Sciatic nerve (tissue), 2 donors: ENCODE data around the gene RORB. TPM values are rescaled to one million over a fixed set of nuclear protein-coding genes. Genes with fewer than 3 reads are reported as not detected.

ENCODE experiments used
- ATAC-seq: fragments of 200-7000 bp; cut with Tn5 transposase; one replicate; pipeline ENCODE4 v1.9.1; 2020; ENCODE audit warnings: mild to moderate bottlenecking, moderate library complexity
- DNase-seq: peaks from one replicate; pipeline ENCODE4 v3.0.0-alpha.2; 2020; ENCODE audit warnings: low spot score
- intact Hi-C: fragments of 100-400 bp; cut with DNase I; formaldehyde crosslinking; loops from one replicate; pipeline ENCODE4 v1.14.2; 2022
- total RNA-seq: library from RNA; stranded (reverse); fragmentation: NEBNext Ultra II Directional; extraction: Animal tissue kit (Norgen Biotek cat#: 25700); gene quantifications from one replicate; pipeline ENCODE4 v1.2.1, GENCODE V29; 2021
- donor health status: DM: no; HTN: no; CAD: no.
- donor health status: DM: no; HTN: no; CAD: no.

RORB gene
- total RNA-seq, result 2.5 TPM

DNA sequence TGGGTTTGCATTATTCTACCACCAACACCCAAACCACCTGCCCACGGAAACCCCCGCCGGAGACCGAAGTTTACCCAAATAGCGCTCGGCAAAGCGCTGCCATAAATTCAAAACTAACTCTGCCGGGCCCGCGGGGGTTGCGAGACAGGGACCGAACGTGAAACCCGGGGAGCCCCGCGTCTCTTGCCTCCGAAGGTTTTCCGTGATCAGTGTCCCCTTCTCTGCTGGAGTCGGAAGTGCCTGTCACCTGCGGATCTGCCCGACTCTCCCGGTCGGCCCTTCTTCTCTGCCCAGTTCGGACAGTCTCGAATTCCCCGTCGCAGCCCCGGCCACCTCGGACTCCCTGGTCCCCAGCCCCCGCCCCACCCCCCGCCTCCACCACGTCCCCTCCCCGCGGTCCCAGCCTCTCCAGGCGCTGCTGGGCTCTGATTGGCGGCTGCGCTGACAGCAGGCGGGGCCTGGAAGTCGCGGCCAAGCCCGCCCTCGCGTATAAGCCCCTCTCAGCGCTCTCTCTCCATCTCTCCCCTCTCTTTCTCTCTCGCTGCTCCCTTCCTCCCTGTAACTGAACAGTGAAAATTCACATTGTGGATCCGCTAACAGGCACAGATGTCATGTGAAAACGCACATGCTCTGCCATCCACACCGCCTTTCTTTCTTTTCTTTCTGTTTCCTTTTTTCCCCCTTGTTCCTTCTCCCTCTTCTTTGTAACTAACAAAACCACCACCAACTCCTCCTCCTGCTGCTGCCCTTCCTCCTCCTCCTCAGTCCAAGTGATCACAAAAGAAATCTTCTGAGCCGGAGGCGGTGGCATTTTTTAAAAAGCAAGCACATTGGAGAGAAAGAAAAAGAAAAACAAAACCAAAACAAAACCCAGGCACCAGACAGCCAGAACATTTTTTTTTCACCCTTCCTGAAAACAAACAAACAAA, at the start of gene RORB:
Gene RORB (plus strand): TSS at position 517 of the 929 bp plus-strand sequence. CDS start 642 bp downstream, outside the sequence.
- peak; percentile 73 for DNase-seq
- intact Hi-C loops, result no loop called here
- ATAC-seq, result peak; percentile 94

DNA sequence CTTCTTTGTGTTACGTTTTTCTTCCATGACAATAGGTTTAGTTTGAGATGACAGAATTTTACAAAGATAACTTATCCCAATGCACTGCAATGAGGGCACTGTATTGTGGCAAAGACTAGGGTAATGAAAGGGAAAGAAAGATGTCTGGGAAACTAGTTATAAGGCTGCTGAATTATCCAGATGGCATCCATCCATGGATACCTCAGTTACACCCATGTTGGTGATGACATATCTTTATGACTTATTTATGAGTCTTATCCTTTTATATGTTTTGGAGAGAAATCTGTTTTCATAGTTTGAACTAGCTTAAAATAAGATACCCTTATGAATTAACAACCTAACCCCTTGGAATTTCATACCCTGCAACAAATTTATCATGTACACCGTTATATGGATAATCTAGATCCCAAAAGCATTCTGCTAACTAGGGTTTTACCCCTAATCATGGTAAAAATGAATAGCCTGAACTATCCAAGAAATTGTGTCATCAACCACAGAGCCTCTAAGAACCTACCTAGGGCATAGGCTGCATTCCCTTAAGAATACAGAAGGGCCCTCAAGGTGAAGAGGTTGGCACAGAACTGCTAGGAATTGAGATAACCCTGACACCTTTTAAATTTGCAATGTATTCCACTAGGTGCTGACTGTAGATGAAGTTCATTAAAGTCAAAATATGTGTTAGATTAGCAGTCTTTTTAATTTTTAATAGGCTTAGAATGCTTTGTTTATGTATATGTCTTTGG, 49.5 kb upstream of the RORB start:
- intact Hi-C loops, result no loop called here
- DNase-seq (no peak), ATAC-seq (no peak)

DNA sequence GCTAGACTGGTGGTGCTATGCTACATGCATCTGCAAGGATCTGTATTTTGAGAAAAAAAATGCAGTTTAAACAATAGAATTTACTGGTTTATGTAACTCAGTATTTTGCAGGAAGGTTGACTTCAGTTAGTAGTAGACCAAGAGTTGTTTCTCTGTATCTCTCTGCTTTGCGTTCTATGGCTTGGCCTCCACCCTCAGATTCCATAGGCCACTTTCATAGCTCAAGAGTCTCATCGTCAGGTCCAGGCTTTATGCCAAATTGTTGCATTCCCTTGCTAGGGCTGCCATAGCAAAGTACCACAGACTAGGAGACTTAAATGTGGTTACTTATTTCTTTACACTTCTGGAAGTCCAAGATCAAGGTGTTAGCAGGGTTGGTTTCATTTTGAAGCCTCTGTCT, 48.1 kb upstream of the RORB start:
- ATAC-seq (no peak), DNase-seq (no peak)
- intact Hi-C loops, result no loop called here

DNA sequence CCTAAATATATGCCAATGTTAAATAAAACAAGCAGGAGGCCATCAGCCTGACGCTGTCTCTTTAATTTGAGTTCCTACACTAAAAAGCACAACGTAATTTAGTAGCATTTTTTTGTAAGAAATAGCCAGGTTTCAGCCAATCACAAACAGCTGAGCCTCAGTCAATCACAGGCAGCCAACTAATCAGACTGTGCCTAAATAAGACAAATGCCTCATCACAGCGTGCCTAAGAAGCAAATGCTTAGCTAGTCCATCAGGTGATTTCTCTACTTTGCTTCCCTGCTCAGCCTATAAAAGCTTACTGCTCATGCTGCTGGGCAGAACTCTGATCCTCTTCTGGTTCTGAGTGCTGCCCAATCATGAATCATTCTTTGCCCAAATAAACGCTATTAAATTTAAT, 38.3 kb upstream of the RORB start:
- ATAC-seq, result no peak
- intact Hi-C loops, result no loop called here
- DNase-seq, result no peak

DNA sequence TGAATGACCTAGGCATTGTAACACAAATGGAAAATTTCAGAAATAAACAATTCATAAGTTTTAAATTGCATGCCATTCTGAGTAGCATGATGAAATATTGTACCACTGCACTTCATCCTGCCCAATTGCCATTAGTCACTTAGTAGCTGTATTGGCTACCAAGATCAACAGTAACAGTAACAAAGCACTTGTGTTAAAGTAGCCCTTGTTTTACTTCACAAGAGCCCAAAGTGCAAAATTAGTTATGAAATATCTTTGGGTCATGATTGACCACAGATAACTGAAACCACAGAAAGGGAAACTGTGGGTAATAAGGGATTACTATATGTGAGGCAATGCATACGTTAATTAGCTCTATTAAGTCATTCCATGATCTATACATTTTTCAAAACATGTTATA, 33.3 kb upstream of the RORB start:
- ATAC-seq (no peak), DNase-seq (no peak)
- intact Hi-C loops, result no loop called here

DNA sequence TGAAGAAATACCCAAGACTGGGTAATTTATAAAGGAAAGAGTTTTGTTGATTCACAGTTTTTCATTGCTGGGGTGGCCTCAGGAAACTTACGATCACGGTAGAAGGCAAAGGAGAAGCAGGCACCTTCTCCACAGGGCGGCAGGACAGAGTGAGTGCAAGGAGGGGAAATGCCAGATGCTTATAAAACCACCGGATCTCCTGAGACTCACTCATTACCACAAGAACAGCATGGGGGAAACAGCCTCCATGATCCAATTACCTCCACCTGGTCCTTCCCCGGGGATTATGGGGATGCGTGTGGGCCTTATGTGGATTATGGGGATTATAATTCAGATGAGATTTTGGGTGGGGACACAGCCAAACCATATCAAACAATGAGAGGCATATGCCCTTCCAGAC, 18.5 kb upstream of the RORB start:
- ATAC-seq (no peak), DNase-seq (no peak)
- intact Hi-C loops, result no loop called here

DNA sequence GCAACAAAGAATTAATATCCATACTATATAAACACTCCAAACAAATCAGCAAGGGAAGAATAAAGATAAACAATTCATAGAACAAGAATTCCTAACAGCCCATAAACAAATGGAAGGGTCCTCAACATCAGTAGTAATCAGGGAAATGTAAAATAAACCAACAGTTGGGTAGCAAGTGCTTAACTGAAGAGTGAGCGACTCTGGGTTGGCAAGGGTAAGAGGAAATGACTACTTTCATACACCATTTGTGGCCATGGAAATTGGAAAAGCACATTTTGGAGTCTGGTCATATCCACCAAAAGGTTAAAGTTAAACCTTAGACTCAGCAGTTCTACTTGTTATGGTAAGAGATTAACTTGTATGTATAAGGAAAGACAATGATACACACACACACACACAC, 17.4 kb upstream of the RORB start:
- DNase-seq, result no peak
- no peak for ATAC-seq
- intact Hi-C loops, result no loop called here

DNA sequence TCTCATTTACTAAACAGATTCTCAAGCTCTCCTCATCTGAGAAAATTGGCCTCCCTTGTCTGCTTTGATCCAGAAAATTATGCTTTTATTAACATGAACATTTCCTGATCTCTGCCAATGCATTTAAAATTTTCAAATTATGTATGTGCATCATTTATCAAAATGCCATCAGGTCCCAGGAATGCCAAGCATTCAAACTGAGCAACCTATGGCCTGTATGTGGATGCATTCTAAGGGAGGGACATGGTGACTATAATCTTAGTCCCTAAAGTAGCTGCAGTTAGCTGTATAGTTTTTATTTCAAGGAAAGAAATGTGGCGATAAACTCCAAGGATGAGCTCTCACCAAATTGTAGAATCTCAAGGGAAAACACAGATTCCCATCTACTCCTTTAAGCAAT, 9.7 kb upstream of the RORB start:
- no peak for ATAC-seq
- intact Hi-C loops, result no loop called here
- no peak for DNase-seq

DNA sequence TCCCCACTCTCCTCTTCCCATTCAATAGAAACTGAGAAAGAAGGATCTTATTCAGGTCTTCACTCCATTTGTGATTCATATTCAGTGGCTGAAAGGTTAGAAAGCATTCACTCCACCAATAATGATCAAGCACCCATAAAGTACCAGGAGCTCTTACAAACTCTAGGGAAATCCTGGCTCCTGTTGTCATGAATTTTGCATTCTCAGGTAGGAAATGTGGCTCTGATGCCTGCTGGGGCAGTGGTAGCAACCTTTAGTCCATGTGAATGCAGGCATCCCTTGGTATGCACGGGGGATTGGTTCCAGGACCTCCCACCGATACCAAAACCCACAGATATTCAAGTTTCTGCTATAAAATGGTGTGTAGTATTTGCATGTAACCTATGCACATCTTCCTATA, 3.6 kb upstream of the RORB start:
- no peak for ATAC-seq
- intact Hi-C loops, result no loop called here

DNA sequence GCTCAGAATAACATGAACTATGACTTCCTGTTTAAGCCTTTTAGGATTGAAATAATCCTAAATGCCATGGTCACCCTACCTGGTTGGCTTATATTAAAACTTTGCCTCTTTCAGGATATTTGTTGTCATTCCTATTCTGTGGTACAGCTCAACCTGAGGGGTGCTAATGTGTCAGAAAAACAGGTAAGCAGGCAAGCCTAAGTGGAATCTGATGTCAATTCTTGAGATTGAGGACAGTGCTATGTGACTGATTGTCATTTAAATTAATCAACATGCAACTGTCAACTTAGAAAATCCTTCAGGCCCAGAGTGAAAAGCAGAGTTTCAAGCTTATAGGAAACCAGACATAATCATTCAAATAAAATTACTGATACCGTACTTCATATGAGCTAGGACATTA, 2.6 kb upstream of the RORB start:
- intact Hi-C loops, result no loop called here
- ATAC-seq, result no peak

More for the DNA sequence above, 3.6 kb upstream of the RORB start:
- no peak for DNase-seq

DNA sequence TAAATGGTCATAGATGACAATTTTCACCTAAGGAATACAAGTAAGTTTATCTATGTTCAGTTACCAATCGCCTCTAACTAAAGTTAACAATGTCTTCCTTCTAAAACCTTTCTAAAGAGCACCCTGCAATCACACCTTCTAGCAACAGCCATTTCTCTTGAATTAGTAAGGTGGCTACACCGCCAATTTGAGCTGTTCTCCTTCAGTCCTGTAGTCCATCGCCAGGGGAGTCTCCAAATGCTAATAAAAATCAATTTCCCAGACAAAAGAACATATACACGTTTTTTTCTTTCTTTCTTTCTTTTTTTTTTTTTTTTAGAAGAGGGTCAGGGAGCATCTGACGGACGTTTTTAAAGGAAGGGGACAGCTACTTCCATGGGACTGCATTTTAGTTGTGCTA, 729 bp upstream of the RORB start:
- intact Hi-C loops, result no loop called here
- ATAC-seq (no peak), DNase-seq (no peak)

More for the DNA sequence above, 2.6 kb upstream of the RORB start:
- no peak for DNase-seq

DNA sequence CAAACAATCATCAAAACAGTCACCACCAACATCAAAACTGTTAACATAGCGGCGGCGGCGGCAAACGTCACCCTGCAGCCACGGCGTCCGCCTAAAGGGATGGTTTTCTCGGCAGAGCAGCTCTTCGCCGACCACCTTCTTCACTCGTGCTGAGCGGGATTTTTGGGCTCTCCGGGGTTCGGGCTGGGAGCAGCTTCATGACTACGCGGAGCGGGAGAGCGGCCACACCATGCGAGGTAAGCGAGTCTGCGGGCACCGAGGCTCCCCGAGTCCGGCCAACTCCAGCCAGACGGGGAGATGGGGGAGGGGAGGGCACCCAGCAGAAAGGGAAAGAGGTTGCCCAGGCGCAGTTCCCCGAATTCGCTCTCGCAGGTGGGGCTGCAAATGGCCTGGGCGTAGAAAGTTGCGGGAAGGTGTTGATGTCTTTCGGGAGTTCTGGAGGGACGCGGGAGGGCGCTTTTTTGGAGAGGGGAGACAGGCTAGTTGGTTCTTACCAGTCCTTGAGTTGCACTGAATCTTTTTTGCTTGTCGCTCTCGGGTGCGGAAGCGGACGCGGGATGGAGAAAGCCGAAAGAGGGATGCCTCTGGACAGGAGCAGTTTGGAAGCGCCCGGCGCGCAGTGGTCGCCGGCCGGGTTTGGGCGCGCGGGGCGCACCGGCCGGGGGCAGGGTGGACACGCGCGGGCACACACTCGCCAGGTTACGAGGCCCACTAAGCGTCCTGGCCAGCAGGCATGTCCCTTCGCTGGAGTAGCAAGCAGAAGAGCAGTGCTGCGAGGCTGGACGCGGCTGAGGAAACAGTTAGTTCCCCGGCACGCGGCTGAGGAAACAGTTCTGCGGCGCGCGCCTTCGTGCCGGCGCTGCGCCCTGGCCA, 849 bp downstream of the RORB start:
- DNase-seq (peak; percentile 64), ATAC-seq (peak; percentile 45)
- intact Hi-C loops, result no loop called here

DNA sequence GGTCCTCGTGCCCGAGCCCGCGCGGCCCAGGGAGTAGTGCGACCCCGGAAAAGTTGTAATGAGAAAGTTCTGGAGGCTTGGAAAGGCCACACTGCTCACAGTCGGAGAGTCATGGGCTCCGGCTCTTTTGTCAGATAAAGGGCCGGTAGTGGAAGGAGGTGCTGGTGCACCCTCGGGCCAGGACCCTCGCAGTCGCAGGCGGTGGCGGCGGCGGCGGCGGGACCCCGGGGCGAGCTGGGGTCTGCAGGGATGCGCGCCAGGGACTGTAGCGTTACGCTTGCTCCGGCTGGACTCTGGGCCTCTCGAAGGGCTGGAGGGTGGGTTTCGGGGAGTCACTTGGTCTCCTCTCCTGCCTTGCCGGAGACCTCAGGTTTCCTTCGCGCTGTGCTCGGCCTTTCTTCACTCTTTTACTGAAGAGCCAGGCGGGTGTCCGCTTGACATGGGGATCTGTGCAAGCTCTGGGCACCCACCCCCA, 1.5 kb downstream of the RORB start:
- DNase-seq (peak; percentile 45), ATAC-seq (no peak)
- intact Hi-C loops, result no loop called here

DNA sequence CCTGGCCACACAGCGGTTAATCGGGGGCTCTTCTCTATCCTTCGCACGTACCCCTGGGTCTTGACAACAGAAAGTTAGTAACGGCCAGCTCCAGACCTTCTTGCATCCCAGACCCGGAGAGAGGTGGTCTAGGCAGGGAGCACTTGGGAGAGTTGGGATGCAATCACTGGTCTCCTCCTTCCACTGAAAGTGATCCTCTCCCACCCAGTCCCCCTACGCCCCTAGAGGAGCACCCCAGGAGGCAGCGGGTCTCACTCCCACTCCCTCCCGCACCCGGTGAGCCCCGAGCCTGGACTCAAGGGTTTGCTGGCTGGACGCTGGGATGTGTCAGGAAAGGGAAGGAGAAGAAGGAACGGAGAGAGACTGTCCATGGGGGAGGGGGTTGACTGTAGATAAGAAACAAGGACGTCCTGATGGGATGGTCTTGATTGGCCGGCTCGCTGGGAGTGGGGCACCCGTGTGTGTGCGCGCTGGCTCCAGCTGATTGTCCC, 2.0 kb downstream of the RORB start:
- peak; percentile 51 for DNase-seq
- no peak for ATAC-seq
- intact Hi-C loops, result no loop called here

DNA sequence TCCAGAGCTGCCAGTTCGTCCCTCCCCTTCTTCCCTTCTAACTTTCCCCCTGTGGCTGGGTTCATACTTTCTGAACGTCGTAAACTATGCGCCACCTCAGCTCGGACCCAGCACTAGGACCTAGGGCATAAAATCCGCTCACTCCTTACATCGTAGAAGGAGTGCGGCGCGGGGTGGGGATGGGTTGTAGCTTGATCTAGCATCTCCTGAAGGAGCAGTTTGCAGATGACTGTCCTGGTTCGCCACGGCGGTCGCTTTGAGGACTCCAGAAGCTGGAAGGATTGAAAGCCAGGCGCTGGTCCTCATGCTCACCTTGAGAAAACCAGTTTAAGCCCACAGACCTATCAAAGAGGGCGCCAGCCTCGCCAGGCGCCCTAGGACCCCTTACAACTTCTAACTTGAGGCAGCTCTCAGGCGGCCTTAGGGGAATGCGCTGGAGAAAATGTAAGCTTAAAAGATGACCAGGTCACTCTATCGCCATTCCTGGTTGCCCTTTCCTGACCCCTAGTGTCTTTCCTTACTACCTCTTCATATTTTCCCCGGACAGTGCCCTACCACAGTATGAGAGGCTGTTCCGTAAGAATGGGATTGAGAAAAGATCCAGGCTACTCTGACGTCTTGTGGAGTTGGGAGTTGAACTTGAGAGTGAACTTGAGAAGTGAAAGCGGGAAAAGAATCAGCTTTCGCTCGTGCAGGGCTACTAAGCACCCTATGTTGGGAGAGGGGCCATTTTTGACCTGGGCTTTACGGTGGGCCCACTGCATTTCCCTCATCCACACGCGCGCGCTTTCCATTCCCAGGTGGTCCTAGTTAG, 2.8 kb downstream of the RORB start:
- DNase-seq (peak; percentile 44), ATAC-seq (no peak)
- intact Hi-C loops, result no loop called here

DNA sequence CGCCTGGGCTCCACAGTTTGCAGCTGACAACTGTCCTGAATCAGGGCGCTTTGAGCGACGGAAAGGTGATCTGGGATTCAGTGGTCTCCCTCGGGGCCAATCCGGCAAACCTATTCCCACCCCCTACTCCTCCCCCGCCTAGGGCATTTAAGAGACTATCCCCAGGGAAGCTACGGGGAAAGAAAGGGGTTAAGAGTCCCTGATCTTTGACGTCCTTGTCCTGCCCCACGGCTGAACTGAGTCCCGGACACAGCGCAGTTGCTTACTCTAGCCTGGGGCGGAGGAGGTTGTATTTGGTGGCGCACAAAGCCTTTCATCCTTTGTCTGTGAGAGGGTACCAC, 3.4 kb downstream of the RORB start:
- ATAC-seq (no peak), DNase-seq (no peak)
- intact Hi-C loops, result no loop called here

DNA sequence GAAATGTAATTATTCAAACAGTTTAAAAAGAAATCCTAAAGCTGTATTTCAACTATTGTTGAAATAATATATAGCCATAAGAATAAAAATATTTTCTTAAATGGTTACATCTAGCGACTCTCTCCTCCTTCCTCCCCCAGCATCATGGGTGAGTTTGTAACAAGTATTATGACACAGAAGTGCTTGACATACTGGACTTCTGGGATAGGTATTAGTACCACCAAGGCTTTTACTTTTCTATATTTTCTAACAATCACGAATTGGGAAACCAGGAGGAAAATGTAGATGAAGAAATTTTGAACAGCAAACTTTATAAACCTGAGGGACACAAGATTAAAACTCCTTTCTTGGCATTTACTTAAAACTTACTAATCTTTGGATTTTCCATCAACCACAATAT, 4.4 kb downstream of the RORB start:
- ATAC-seq, result no peak
- DNase-seq, result no peak
- intact Hi-C loops, result no loop called here

DNA sequence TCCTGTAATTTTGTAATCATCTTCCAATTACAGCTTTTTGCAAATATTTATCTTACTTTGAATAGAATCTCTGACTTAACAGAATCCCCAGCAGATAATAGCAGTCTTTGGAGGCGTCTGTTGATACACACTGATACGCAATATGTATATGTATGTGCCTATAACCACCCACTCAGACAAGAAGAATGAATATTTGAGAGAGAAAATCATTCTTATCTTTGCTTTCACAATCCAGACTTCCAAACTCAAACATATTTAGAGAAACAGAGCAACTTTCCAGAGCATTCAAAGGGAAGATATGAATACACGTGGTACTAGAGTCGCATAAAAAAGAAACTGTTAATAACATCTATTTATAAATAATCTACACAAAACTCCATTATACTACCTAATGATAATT, 6.1 kb downstream of the RORB start:
- intact Hi-C loops, result no loop called here
- DNase-seq (no peak), ATAC-seq (no peak)
